ENCODE results near the gene OBI1.
A peak's percentile ranks its signal among the peaks of the same experiment; 100 is the strongest.

Gene OBI1

DNA sequence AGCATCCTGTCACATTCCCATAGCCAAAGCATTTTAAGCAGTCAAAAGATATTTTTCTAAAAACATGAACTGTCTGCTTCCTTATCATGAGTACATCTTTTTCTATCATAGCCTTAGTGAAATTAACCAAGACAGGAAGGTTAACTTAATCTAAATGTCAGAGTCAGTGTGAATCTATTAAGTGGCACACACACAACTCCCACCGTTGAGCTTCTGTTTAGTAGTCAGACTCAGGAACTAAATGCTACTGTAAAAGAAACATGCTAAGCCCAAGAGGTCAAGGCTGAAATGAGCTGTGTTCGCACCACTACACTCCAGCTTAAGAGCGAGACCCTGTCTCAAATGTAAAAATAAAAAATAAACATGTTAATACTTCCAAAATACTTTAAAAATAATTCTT lies 47.9 kb downstream of the OBI1 start:
- TF ChIP-seq OSR2 (tag by site-specific recombination; IDR thresholded peaks at IDR 0.05) (peak; percentile 93), ZNF18 (tag by site-specific recombination; IDR thresholded peaks at IDR 0.05) (peak; percentile 61; the same call in 1 of the 2 replicates), ZNF629 (tag by site-specific recombination; IDR thresholded peaks at IDR 0.05) (no peak), SETDB1 (IDR thresholded peaks at IDR 0.05; ENCODE audit: insufficient read length, low read length) (peak; percentile 23)
- Histone ChIP-seq H3K9me3 (ENCODE audit: control insufficient read depth, insufficient read depth, low read depth, low read length) (no peaks in the 10 kb centered on the region), H3K27ac (ENCODE audit: extremely low read depth, low read depth, low read length) (no peak overlapping the region), H3K4me1 (ENCODE audit: control insufficient read depth, insufficient read depth, low read length) (no peaks in the 10 kb centered on the region), H3K36me3 (ENCODE audit: control insufficient read depth in 2 of 2, insufficient read depth in 1 of 2, low read length in 2 of 2) (peaks cover 0 to 24% of the 10 kb centered on the region in 2 experiments; a peak in 1 of 3 replicates), H3K4me3 (ENCODE audit: low read depth, low read length) (no peak overlapping the region)
- CTCF ChIA-PET = no interaction called here
- POLR2A ChIA-PET = interaction anchor here (0.6 kb wide), 1 partner anchor 813 kb away, joined by 3 read pairs; no protein-coding TSS in a partner anchor

GRCh38 chr13:78610381-78610883 lies 48.5 kb downstream of the OBI1 start:
- no peak overlapping the region for H3K4me3 ChIP-seq (ENCODE audit: low read depth, low read length)
- peaks cover 0 to 18% of the 10 kb centered on the region in 2 experiments; a peak in 1 of 3 replicates for H3K36me3 ChIP-seq (ENCODE audit: control insufficient read depth in 2 of 2, insufficient read depth in 1 of 2, low read length in 2 of 2)
- ChIA-PET CTCF (interaction anchor here (0.7 kb wide), 1 partner anchor 37 kb away, joined by 3 read pairs; no protein-coding TSS in a partner anchor), POLR2A (no interaction called here)
- H3K27ac ChIP-seq (ENCODE audit: extremely low read depth, low read depth, low read length) = no peak overlapping the region
- no peaks in the 10 kb centered on the region for H3K4me1 ChIP-seq (ENCODE audit: control insufficient read depth, insufficient read depth, low read length)
- no peaks in the 10 kb centered on the region for H3K9me3 ChIP-seq (ENCODE audit: control insufficient read depth, insufficient read depth, low read depth, low read length)
- TF ChIP-seq ZBTB17 (tag by site-specific recombination; IDR thresholded peaks at IDR 0.05) = peak; percentile 28
- TF ChIP-seq ZNF747 (tag by site-specific recombination; IDR thresholded peaks at IDR 0.05) = no peak
- TF ChIP-seq ZBTB44 (tag by site-specific recombination; IDR thresholded peaks at IDR 0.05) = peak; percentile 52
- TF ChIP-seq, protein P1, sequence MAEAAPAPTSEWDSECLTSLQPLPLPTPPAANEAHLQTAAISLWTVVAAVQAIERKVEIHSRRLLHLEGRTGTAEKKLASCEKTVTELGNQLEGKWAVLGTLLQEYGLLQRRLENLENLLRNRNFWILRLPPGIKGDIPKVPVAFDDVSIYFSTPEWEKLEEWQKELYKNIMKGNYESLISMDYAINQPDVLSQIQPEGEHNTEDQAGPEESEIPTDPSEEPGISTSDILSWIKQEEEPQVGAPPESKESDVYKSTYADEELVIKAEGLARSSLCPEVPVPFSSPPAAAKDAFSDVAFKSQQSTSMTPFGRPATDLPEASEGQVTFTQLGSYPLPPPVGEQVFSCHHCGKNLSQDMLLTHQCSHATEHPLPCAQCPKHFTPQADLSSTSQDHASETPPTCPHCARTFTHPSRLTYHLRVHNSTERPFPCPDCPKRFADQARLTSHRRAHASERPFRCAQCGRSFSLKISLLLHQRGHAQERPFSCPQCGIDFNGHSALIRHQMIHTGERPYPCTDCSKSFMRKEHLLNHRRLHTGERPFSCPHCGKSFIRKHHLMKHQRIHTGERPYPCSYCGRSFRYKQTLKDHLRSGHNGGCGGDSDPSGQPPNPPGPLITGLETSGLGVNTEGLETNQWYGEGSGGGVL (tag by site-specific recombination; IDR thresholded peaks at IDR 0.05) = 0 out of 2 replicates have a peak, but pooled peaks have one; percentile 41
- peak; percentile 63; the same call in 1 of the 2 replicates for TF ChIP-seq OSR2 (tag by site-specific recombination; IDR thresholded peaks at IDR 0.05)
- TF ChIP-seq BCL11B (tag by site-specific recombination; IDR thresholded peaks at IDR 0.05; ENCODE audit: low read depth) = peak; percentile 61; the same call in 1 of the 2 replicates
- TF ChIP-seq ZNF391 (tag by site-specific recombination; IDR thresholded peaks at IDR 0.05; ENCODE audit: borderline replicate concordance, low read depth) = no peak
- no peak for TF ChIP-seq ZNF341 (tag by site-specific recombination; IDR thresholded peaks at IDR 0.05; ENCODE audit: low read depth)
- peak; percentile 79 for TF ChIP-seq FEZF1 (tag by site-specific recombination; IDR thresholded peaks at IDR 0.05)
- no peak for TF ChIP-seq YY1 (tag by site-specific recombination; IDR thresholded peaks at IDR 0.05)
- no peak for TF ChIP-seq EGR2 (tag by site-specific recombination; IDR thresholded peaks at IDR 0.05; ENCODE audit: low read depth)
- TF ChIP-seq ZNF416 (tag by site-specific recombination; IDR thresholded peaks at IDR 0.05) = no peak
- TF ChIP-seq ZNF239 (tag by site-specific recombination; IDR thresholded peaks at IDR 0.05) = no peak
- peak; percentile 79 for TF ChIP-seq TRIM28 (IDR thresholded peaks at IDR 0.05; ENCODE audit: borderline replicate concordance, low read length)
- no peak for TF ChIP-seq ZNF473 (tag by site-specific recombination; IDR thresholded peaks at IDR 0.05)
- TF ChIP-seq GLIS1 (tag by site-specific recombination; IDR thresholded peaks at IDR 0.05) = peak; percentile 75
- TF ChIP-seq ZBTB11 (tag by site-specific recombination; conservative IDR thresholded peaks at IDR 0.05; ENCODE audit: low read depth) = no peak
- peak; percentile 55; the same call in 1 of the 2 replicates for TF ChIP-seq ZXDB (tag by site-specific recombination; IDR thresholded peaks at IDR 0.05)
- no peak for TF ChIP-seq ZSCAN16 (tag by site-specific recombination; IDR thresholded peaks at IDR 0.05)
- no peak for TF ChIP-seq ZNF707 (tag by site-specific recombination; IDR thresholded peaks at IDR 0.05)
- no peak for TF ChIP-seq ZNF433 (tag by site-specific recombination; IDR thresholded peaks at IDR 0.05; ENCODE audit: low read depth)
- TF ChIP-seq ZFP37 (tag by site-specific recombination; IDR thresholded peaks at IDR 0.05) = no peak
- TF ChIP-seq ZSCAN30 (tag by site-specific recombination; IDR thresholded peaks at IDR 0.05) = peak; percentile 57
